K562 (cell line): Measurements from ENCODE around the gene ACP5. TPM values are rescaled to one million over a fixed set of nuclear protein-coding genes. Genes with fewer than 3 reads are reported as not detected.

Source experiments
- ARID1B ChIP-seq: fragments of 450-650 bp; IDR thresholded peaks from 2 replicates; pipeline ENCODE4 v1.6.1; 2016; ENCODE audit warnings: antibody characterized with exemption, mild to moderate bottlenecking, inconsistent platforms
- ARID4B ChIP-seq: sonication (generic); formaldehyde crosslinking; IDR thresholded peaks from 2 replicates; pipeline ENCODE4 v1.8.0; 2022; ENCODE audit warnings: mild to moderate bottlenecking, missing genetic modification reagents
- BRCA1 ChIP-seq, 2 experiments: fragments of 450-650 bp in 1 of 2; sonication (generic) in 1 of 2; formaldehyde crosslinking in 1 of 2; IDR thresholded peaks; 2 replicates each; pipeline versions ENCODE4 v1.5.0 to v1.6.1; 2017 to 2020; ENCODE audit warnings: mild to moderate bottlenecking in 1 of 2, missing genetic modification reagents in 1 of 2
- EGR1 ChIP-seq: fragments of 450-650 bp; conservative IDR thresholded peaks from 2 replicates; pipeline ENCODE4 v1.6.1; 2017; ENCODE audit warnings: mild to moderate bottlenecking
- GABPA ChIP-seq: fragments of 200-800 bp; sonication (Bioruptor generic); conservative IDR thresholded peaks from 2 replicates; pipeline ENCODE4 v1.6.1; 2016; ENCODE audit warnings: low read depth, missing genetic modification characterization, missing compliant biosample characterization
- KLF1 ChIP-seq: fragments of 450-650 bp; IDR thresholded peaks from 2 replicates; pipeline ENCODE4 v1.6.1; 2016; ENCODE audit warnings: missing genetic modification characterization, missing compliant biosample characterization
- MED1 ChIP-seq: sonication (generic); formaldehyde crosslinking; IDR thresholded peaks from 2 replicates; pipeline ENCODE4 v1.8.1; 2023; ENCODE audit warnings: missing genetic modification reagents, borderline replicate concordance
- MEIS2 ChIP-seq: fragments of 450-650 bp; IDR thresholded peaks from 2 replicates; pipeline ENCODE4 v1.6.1; 2014; ENCODE audit warnings: mild to moderate bottlenecking; ENCODE audit not compliant: partially characterized antibody
- NBN ChIP-seq: fragments of 450-650 bp; IDR thresholded peaks from 2 replicates; pipeline ENCODE4 v1.6.1; 2016; ENCODE audit warnings: low read depth, mild to moderate bottlenecking
- NFIX ChIP-seq: fragments of 250-450 bp; sonication (Bioruptor Pico); IDR thresholded peaks from 2 replicates; pipeline ENCODE4 v1.4.0; 2020; ENCODE audit warnings: low read depth, mild to moderate bottlenecking, moderate library complexity
- NONO ChIP-seq, 2 experiments: fragments of 200-400 bp in 1 of 2; fragments of 450-650 bp in 1 of 2; formaldehyde crosslinking in 1 of 2; IDR thresholded peaks; 2 replicates each; pipeline ENCODE4 v1.6.1; 2017; ENCODE audit warnings: low read depth in 2 of 2, mild to moderate bottlenecking in 2 of 2, moderate library complexity in 2 of 2, low read length in 1 of 2
- POLR2G ChIP-seq: fragments of 200-400 bp; formaldehyde crosslinking; IDR thresholded peaks from 2 replicates; pipeline ENCODE4 v1.6.1; 2017; ENCODE audit warnings: low read depth, mild to moderate bottlenecking, antibody characterized with exemption, low read length, moderate library complexity
- PURB ChIP-seq: sonication (generic); formaldehyde crosslinking; IDR thresholded peaks from 2 replicates; pipeline ENCODE4 v1.9.0; 2021; ENCODE audit warnings: low read depth, mild to moderate bottlenecking, missing genetic modification reagents
- RCOR1 ChIP-seq, 2 experiments: IDR thresholded peaks; 2 replicates each; pipeline ENCODE4 v1.6.1; 2012; ENCODE audit warnings: low read depth in 2 of 2, low read length in 2 of 2, borderline replicate concordance in 1 of 2, improper control_type of control experiment in 1 of 2
- SNIP1 ChIP-seq: fragments of 450-650 bp; IDR thresholded peaks from 2 replicates; pipeline ENCODE4 v1.7.1; 2017; ENCODE audit warnings: low read depth, mild to moderate bottlenecking
- SRSF9 ChIP-seq: fragments of 200-400 bp; formaldehyde crosslinking; IDR thresholded peaks from 2 replicates; pipeline ENCODE4 v1.6.1; 2017; ENCODE audit warnings: low read depth, low read length, borderline replicate concordance
- TCF15 ChIP-seq: fragments of 250-450 bp; sonication (Bioruptor Pico); IDR thresholded peaks from 2 replicates; pipeline ENCODE4 v1.8.0; 2022; ENCODE audit warnings: moderate library complexity, mild to moderate bottlenecking, inconsistent platforms
- ZBTB17 ChIP-seq: fragments of 450-650 bp; formaldehyde crosslinking; IDR thresholded peaks from 2 replicates; pipeline ENCODE4 v1.4.0; 2020; ENCODE audit warnings: mild to moderate bottlenecking
- ZBTB5 ChIP-seq: fragments of 450-650 bp; IDR thresholded peaks from 2 replicates; pipeline ENCODE4 v1.6.1; 2017; ENCODE audit warnings: antibody characterized with exemption
- ZNF449 ChIP-seq: fragments of 250-450 bp; sonication (Bioruptor Pico); IDR thresholded peaks from 2 replicates; pipeline ENCODE4 v1.8.0; 2022; ENCODE audit warnings: moderate library complexity, mild to moderate bottlenecking, inconsistent platforms
- polyA plus RNA-seq, 8 experiments: library from polyadenylated mRNA; depleted of rRNA in 4 of 8; stranded (reverse) in 5 of 8; unstranded in 3 of 8; fragments of >200 nt; fragmentation: Nextera tagmentation in 2 of 8; fragmentation: Illumina TruSeq in 1 of 8; extraction: Ambion mirVana in 2 of 8; extraction: Trizol in 1 of 8; gene quantifications; 2 replicates each; pipeline versions ENCODE4 v1.2.1 to v1.2.3, GENCODE V29; 2011 to 2014; ENCODE audit warnings: inconsistent platforms in 1 of 8, missing spikeins in 1 of 8
- total RNA-seq, 7 experiments: library from RNA; depleted of rRNA in 6 of 7; stranded (reverse); fragments of >200 nt in 6 of 7; fragmentation: Illumina TruSeq in 2 of 7; extraction: Trizol in 2 of 7; gene quantifications; 2 replicates each; pipeline versions ENCODE4 v1.2.1 to v1.2.3, GENCODE V29; 2011 to 2021; ENCODE audit warnings: low replicate concordance in 1 of 7

ACP5 gene
- total and polyA plus RNA-seq, 9 of the 15 experiments (the other 6 are each of a cell fraction or from before 2014, with no cell fraction given): 0.06 to 1.1 (median 0.31) TPM; not detected in 1

GRCh38 chr19:11581740-11582139, 4.3 kb upstream of the ACP5 start (continued):
- TF ChIP-seq ARID4B (CRISPR knock-in tag) (no peak), SRSF9 (no peak), ZBTB5 (no peak), ZBTB17 (0 out of 2 replicates have a peak, but pooled peaks have one; percentile 35), SNIP1 (no peak), MEIS2 (peak; percentile 27), TCF15 (CRISPR knock-in tag) (no peak), EGR1 (peak; percentile 86), NONO (IDR thresholded peaks at IDR 0.05; ENCODE audit: low read depth in 2 of 2, low read length in 1 of 2) (no peak), ARID1B (peak; percentile 56), ZNF449 (CRISPR knock-in tag) (no peak), POLR2G (no peak), MED1 (CRISPR knock-in tag) (no peak), BRCA1 (IDR thresholded peaks at IDR 0.05) (no peak), BRCA1 (CRISPR knock-in tag; IDR thresholded peaks at IDR 0.05) (no peak), PURB (CRISPR knock-in tag) (no peak), NBN (no peak), GABPA (tag) (no peak), NFIX (CRISPR knock-in tag) (no peak), RCOR1 (IDR thresholded peaks at IDR 0.05; ENCODE audit: borderline replicate concordance in 1 of 2, low read depth in 2 of 2, low read length in 2 of 2) (no peak), KLF1 (tag) (no peak)
